Gastroesophageal sphincter (tissue), 4 donors: Measurements from ENCODE around the gene RIOK2. TPM values are rescaled to one million over a fixed set of nuclear protein-coding genes. Genes with fewer than 3 reads are reported as not detected.

ENCODE experiments used
- ATAC-seq: fragments of 150-250 bp; one replicate; pipeline ENCODE4 v1.9.1; 2016; ENCODE audit warnings: mild to moderate bottlenecking, moderate library complexity
- H3K27ac ChIP-seq, 4 donors: fragments of 200-600 bp; sonication (generic) in 3 of 4; 1 replicate in 3 of 4; 2 replicates in 1 of 4; pipeline ENCODE4 v1.5.1; 2016 to 2019
- H3K27me3 ChIP-seq: fragments of 200-600 bp; sonication (generic); one replicate; pipeline ENCODE4 v1.5.1; 2019
- H3K36me3 ChIP-seq, 2 donors: fragments of 200-600 bp; sonication (generic); one replicate each; pipeline ENCODE4 v1.5.1; 2019; ENCODE audit warnings: control low read depth in 1 of 2
- H3K4me1 ChIP-seq, 3 donors: fragments of 200-600 bp; sonication (generic); 1 replicate in 2 of 3; 2 replicates in 1 of 3; pipeline ENCODE4 v1.5.1; 2016 to 2019; ENCODE audit warnings: control low read depth in 2 of 3
- H3K4me3 ChIP-seq, 2 donors: fragments of 200-600 bp; sonication (generic); one replicate each; pipeline ENCODE4 v1.5.1; 2019; ENCODE audit warnings: mild to moderate bottlenecking in 1 of 2, moderate library complexity in 1 of 2
- H3K9me3 ChIP-seq, 3 donors: fragments of 200-600 bp; sonication (generic); one replicate each; pipeline ENCODE4 v1.5.1; 2017 to 2019; ENCODE audit warnings: control low read depth in 2 of 3
- CTCF ChIP-seq, 4 experiments: fragments of 200-600 bp in 2 of 4; fragments of 450-650 bp in 2 of 4; sonication (generic) in 1 of 4; IDR thresholded peaks; one replicate each; pipeline ENCODE4 v1.5.1; 2017 to 2019; ENCODE audit warnings: antibody characterized with exemption in 4 of 4, mild to moderate bottlenecking in 2 of 4, moderate library complexity in 2 of 4
- EP300 ChIP-seq: sonication (generic); formaldehyde crosslinking; IDR thresholded peaks from one replicate; pipeline ENCODE4 v1.6.1; 2017; ENCODE audit warnings: antibody characterized with exemption, mild to moderate bottlenecking
- POLR2A ChIP-seq, 2 donors: fragments of 450-650 bp; IDR thresholded peaks; one replicate each; pipeline ENCODE4 v1.6.1; 2017; ENCODE audit warnings: antibody characterized with exemption in 2 of 2, mild to moderate bottlenecking in 2 of 2, moderate library complexity in 1 of 2
- POLR2AphosphoS5 ChIP-seq: sonication (generic); formaldehyde crosslinking; IDR thresholded peaks from one replicate; pipeline ENCODE4 v1.6.1; 2017; ENCODE audit warnings: antibody characterized with exemption
- WGBS, 2 donors: methylation state at CpG; one replicate each; pipeline ENCODE4 v1.1.5; 2018; ENCODE audit warnings: low coverage in 1 of 2; 5-methylcytosine and 5-hydroxymethylcytosine counted together
- total RNA-seq, 4 donors: library from RNA; depleted of rRNA; stranded (reverse); fragments of >200 nt; gene quantifications; one replicate each; pipeline ENCODE4 v1.1.0, GENCODE V29; 2016

RIOK2 gene
- total RNA-seq, 4 donors from 2014 or later = 11.2 to 45.9 (median 26.0) TPM

- WGBS, 2 donors = 64 to 67% methylated on average over 3 of the region's 3 CpGs
- no peaks in the 10 kb centered on the region for H3K9me3 ChIP-seq
- no peaks in the 10 kb centered on the region for H3K27me3 ChIP-seq
- peaks cover 3 to 100% of the 10 kb centered on the region in 2 donors for H3K36me3 ChIP-seq
- no peaks in the 10 kb centered on the region for H3K4me1 ChIP-seq
- H3K27ac ChIP-seq = no peak overlapping the region
- no peak overlapping the region for H3K4me3 ChIP-seq
- ATAC-seq = no peak
- TF ChIP-seq POLR2A (IDR thresholded peaks at IDR 0.05) (no peak), POLR2AphosphoS5 (no peak), EP300 (no peak), CTCF (IDR thresholded peaks at IDR 0.05) (no peak)
Observed at GRCh38 chr5:97171703-97172102, 11.3 kb downstream of the RIOK2 start.

DNA sequence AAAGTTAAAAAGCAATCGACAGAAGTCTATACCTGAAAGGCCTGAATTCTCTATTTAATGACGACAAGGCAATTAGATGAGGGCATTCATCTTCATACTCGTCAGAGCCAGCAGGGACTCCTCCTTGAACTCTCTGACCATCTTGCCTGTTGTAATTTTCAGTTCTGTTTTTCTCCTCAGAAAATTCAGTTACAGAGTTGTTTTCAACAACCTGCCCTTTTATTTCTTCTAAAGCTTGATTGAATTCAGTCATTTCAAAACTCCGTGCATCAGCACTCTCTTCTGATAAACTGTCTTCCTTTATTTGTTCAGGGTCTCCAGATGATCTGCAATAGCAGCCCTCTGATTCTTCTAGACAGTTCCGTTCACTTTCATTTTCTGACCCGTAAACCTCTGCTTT is 15.6 kb downstream of the RIOK2 start:
- 58 to 64% methylated on average over 6 of the region's 6 CpGs for WGBS, 2 donors
- TF ChIP-seq POLR2A (IDR thresholded peaks at IDR 0.05) (no peak), POLR2AphosphoS5 (no peak), CTCF (IDR thresholded peaks at IDR 0.05) (no peak), EP300 (no peak)
- H3K4me1 ChIP-seq = no peaks in the 10 kb centered on the region
- H3K36me3 ChIP-seq = peaks cover 0 to 92% of the 10 kb centered on the region in 2 donors
- H3K27ac ChIP-seq = no peak overlapping the region
- no peak overlapping the region for H3K4me3 ChIP-seq
- no peaks in the 10 kb centered on the region for H3K9me3 ChIP-seq
- ATAC-seq = no peak
- H3K27me3 ChIP-seq = no peaks in the 10 kb centered on the region

DNA sequence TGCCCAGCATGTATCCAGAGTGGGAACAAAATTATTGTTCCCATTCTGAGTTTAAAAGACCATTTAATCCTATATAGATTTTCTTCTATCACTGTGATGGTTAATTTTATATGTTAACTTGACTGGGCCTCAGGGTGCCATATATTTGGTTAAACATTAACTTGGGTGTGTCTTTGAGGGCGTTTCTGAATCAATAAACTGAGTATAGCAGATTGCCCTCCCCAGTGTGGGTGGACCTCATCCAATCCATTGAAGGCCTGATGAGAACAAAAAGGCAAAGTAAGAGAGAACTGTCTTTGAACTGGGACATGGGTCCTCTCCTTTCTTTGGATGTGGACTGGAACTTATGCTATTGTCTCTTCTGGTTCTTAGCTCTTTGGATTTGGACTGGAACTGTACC is 17.3 kb downstream of the RIOK2 start:
- no peak for TF ChIP-seq POLR2AphosphoS5
- no peak for TF ChIP-seq POLR2A (IDR thresholded peaks at IDR 0.05)
- no peak for TF ChIP-seq CTCF (IDR thresholded peaks at IDR 0.05)
- no peak for TF ChIP-seq EP300
- Histone ChIP-seq H3K4me3 (no peak overlapping the region), H3K36me3 (peaks cover 0 to 87% of the 10 kb centered on the region in 2 donors), H3K4me1 (no peaks in the 10 kb centered on the region), H3K9me3 (no peaks in the 10 kb centered on the region), H3K27ac (peak overlapping the region in 1 of 4 donors; percentile 12), H3K27me3 (no peaks in the 10 kb centered on the region)
- WGBS, 2 donors = 33% methylated on average over 1 of the region's 1 CpG; no CpG with 5 or more reads in 1 of the 2 donors
- ATAC-seq = no peak

DNA sequence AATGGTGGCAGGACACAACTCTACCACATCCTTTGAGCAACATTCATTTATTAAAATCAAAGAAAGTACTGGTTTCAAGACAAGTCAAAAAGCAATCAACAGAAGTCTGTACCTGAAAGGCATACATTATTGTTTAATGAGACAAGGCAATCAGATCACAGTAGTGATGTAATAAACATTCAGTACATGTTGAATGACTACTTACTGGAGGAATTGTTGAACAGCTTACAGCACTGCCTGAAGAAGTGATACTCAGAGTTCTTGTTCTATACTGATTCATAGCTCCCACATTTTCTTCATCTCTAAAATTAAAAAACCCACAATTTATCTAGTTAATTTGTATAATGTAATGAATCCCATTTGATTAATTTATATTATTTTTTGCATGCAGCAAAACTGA is 18.2 kb downstream of the RIOK2 start:
- no peak overlapping the region for H3K4me3 ChIP-seq
- H3K27ac ChIP-seq = peak overlapping the region in 1 of 4 donors; percentile 8
- peaks cover 0 to 87% of the 10 kb centered on the region in 2 donors for H3K36me3 ChIP-seq
- no peak for ATAC-seq
- H3K27me3 ChIP-seq = no peaks in the 10 kb centered on the region
- TF ChIP-seq EP300 (no peak), POLR2AphosphoS5 (no peak), CTCF (IDR thresholded peaks at IDR 0.05) (no peak), POLR2A (IDR thresholded peaks at IDR 0.05) (no peak)
- H3K9me3 ChIP-seq = no peaks in the 10 kb centered on the region
- H3K4me1 ChIP-seq = no peaks in the 10 kb centered on the region

GRCh38 chr5:97163790-97164285 is 19.2 kb downstream of the RIOK2 start:
- no peak overlapping the region for H3K27ac ChIP-seq
- peaks cover 0 to 85% of the 10 kb centered on the region in 2 donors for H3K36me3 ChIP-seq
- no peak for ATAC-seq
- no peaks in the 10 kb centered on the region for H3K4me1 ChIP-seq
- H3K27me3 ChIP-seq = no peaks in the 10 kb centered on the region
- 85% methylated on average over 5 of the region's 5 CpGs; no CpG with 5 or more reads in 1 of the 2 donors for WGBS, 2 donors
- no peak overlapping the region for H3K4me3 ChIP-seq
- H3K9me3 ChIP-seq = no peaks in the 10 kb centered on the region
- TF ChIP-seq POLR2A (IDR thresholded peaks at IDR 0.05) (no peak), EP300 (no peak), CTCF (IDR thresholded peaks at IDR 0.05) (no peak), POLR2AphosphoS5 (no peak)
